GM12892 (cell line): ENCODE results near the gene EMC7.

Experiments
- POLR2A ChIP-seq: IDR thresholded peaks from 2 replicates; pipeline ENCODE4 v1.6.1; 2011; ENCODE audit warnings: low read depth, low read length, control low read depth
- POLR2AphosphoS5 ChIP-seq: IDR thresholded peaks from 2 replicates; pipeline ENCODE4 v1.6.1; 2011; ENCODE audit warnings: low read depth, low read length, control low read depth
- TAF1 ChIP-seq: IDR thresholded peaks from 2 replicates; pipeline ENCODE4 v1.6.1; 2011; ENCODE audit warnings: low read depth, mild to moderate bottlenecking, control low read depth, low read length, borderline replicate concordance

DNA sequence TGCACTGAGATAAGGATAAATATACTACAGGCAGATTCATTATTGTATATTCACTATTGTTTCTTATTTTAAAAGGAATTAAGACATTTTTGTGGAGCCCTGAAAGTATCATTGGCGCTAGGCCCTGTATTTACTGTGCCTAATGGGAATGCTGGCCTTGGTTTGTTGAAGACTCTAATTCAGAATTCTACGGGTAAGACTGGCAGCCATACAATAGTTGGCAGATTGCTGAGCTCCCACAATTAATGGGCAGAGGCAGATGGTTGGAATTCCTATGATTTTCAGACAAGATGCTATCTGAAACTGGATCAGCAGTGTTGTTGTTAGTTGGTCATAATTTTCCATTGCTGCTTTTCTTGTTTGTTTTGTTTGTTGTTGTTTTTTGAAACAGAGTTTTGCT lies 15.0 kb upstream of the EMC7 start:
- no peak for TF ChIP-seq POLR2AphosphoS5
- TF ChIP-seq POLR2A = no peak
- TF ChIP-seq TAF1 = no peak
